SK-N-SH (cell line): Measurements from ENCODE around the gene PRICKLE1. TPM values are rescaled to one million over a fixed set of nuclear protein-coding genes. Genes with fewer than 3 reads are reported as not detected.

ENCODE experiments used
- CTCF ChIA-PET: fragments of 300-600, 350-600 bp; formaldehyde crosslinking; extraction: SDS; loops from one replicate; lab custom pipeline; 2021; lab: Yijun Ruan, JAX
- POLR2A ChIA-PET: fragments of 350-600 bp; sonication (Branson Sonifier 250); formaldehyde crosslinking; extraction: SDS; loops from one replicate; lab custom pipeline; 2020; ENCODE audit warnings: antibody characterized with exemption, inconsistent platforms; lab: Yijun Ruan, JAX
- DNase-seq: peaks from one replicate; pipeline ENCODE4 v3.0.0; 2012
- H2AFZ ChIP-seq: fragments of 200-600 bp; sonication (generic); 2 replicates; pipeline ENCODE4 v1.8.1; 2016; ENCODE audit warnings: antibody characterized with exemption, mild to moderate bottlenecking, low read depth
- H3F3A ChIP-seq: fragments of 200-600 bp; sonication (generic); replicated peaks from 2 replicates; pipeline ENCODE3; 2016; ENCODE audit warnings: antibody characterized with exemption, mild to moderate bottlenecking; ENCODE audit not compliant: insufficient read depth
- H3K27ac ChIP-seq, 2 experiments: fragments of 200-500 bp in 1 of 2; fragments of 200-600 bp in 1 of 2; sonication (Bioruptor generic) in 1 of 2; sonication (generic), shearing (Covaris generic) in 1 of 2; 2 replicates each; pipeline versions ENCODE4 v1.5.1 to v1.6.1; 2014 to 2016; ENCODE audit warnings: low read depth in 2 of 2, inconsistent platforms in 1 of 2, low read length in 1 of 2, mild to moderate bottlenecking in 1 of 2, mixed read lengths in 1 of 2
- H3K27me3 ChIP-seq: fragments of 200-600 bp; sonication (generic), shearing (Covaris generic); 2 replicates; pipeline ENCODE4 v1.6.1; 2016; ENCODE audit warnings: mixed run types; ENCODE audit not compliant: insufficient read depth
- H3K36me3 ChIP-seq, 2 experiments: fragments of 200-500 bp in 1 of 2; fragments of 200-600 bp in 1 of 2; sonication (Bioruptor generic) in 1 of 2; sonication (generic) in 1 of 2; replicated peaks in 1 of 2; 2 replicates each; pipeline versions ENCODE3 to v1.5.1; 2014 to 2016; ENCODE audit warnings: low read length in 1 of 2, mild to moderate bottlenecking in 1 of 2; ENCODE audit not compliant: insufficient read depth in 2 of 2, control insufficient read depth in 1 of 2
- H3K4me1 ChIP-seq, 2 experiments: fragments of 200-500 bp in 1 of 2; fragments of 200-600 bp in 1 of 2; sonication (Bioruptor generic) in 1 of 2; sonication (generic), shearing (Covaris generic) in 1 of 2; 2 replicates each; pipeline versions ENCODE4 v1.5.1 to v1.6.1; 2014 to 2016; ENCODE audit warnings: low read depth in 1 of 2, low read length in 1 of 2, mixed run types in 1 of 2; ENCODE audit not compliant: insufficient read depth in 2 of 2, control insufficient read depth in 1 of 2
- H3K4me2 ChIP-seq: fragments of 200-600 bp; sonication (generic), shearing (Covaris generic); 2 replicates; pipeline ENCODE4 v1.6.1; 2017; ENCODE audit warnings: mixed run types
- H3K4me3 ChIP-seq, 2 experiments: fragments of 200-500 bp in 1 of 2; fragments of 200-600 bp in 1 of 2; sonication (Bioruptor generic) in 1 of 2; sonication (generic), shearing (Covaris generic) in 1 of 2; 2 replicates each; pipeline versions ENCODE4 v1.5.1 to v1.8.1; 2014 to 2016; ENCODE audit warnings: low read depth in 2 of 2, inconsistent platforms in 1 of 2, low read length in 1 of 2, mild to moderate bottlenecking in 1 of 2, mixed read lengths in 1 of 2, moderate library complexity in 1 of 2
- H3K79me2 ChIP-seq: fragments of 200-600 bp; sonication (generic); 2 replicates; pipeline ENCODE4 v1.8.1; 2017; ENCODE audit warnings: mild to moderate bottlenecking; ENCODE audit not compliant: insufficient read depth
- H3K9ac ChIP-seq: fragments of 200-600 bp; sonication (generic); 2 replicates; pipeline ENCODE4 v1.6.1; 2017; ENCODE audit warnings: mixed run types
- H3K9me2 ChIP-seq: fragments of 200-600 bp; sonication (generic); 2 replicates; pipeline ENCODE4 v1.6.1; 2017; ENCODE audit warnings: mixed run types
- H3K9me3 ChIP-seq: fragments of 200-600 bp; sonication (generic); 2 replicates; pipeline ENCODE4 v1.6.1; 2017; ENCODE audit warnings: mixed run types, mild to moderate bottlenecking, moderate library complexity
- H4K20me1 ChIP-seq: fragments of 200-600 bp; sonication (generic); 2 replicates; pipeline ENCODE4 v1.6.1; 2017; ENCODE audit warnings: mild to moderate bottlenecking, mixed run types; ENCODE audit not compliant: insufficient read depth
- ELF1 ChIP-seq: IDR thresholded peaks from 2 replicates; pipeline ENCODE4 v1.4.0; 2012
- EZH2phosphoT487 ChIP-seq: fragments of 200-600 bp; sonication (generic); IDR thresholded peaks from 2 replicates; pipeline ENCODE4 v1.6.1; 2017; ENCODE audit warnings: low read depth, mixed run types, mild to moderate bottlenecking, antibody characterized with exemption, moderate library complexity, borderline replicate concordance
- FOSL2 ChIP-seq: IDR thresholded peaks from 2 replicates; pipeline ENCODE4 v1.4.0; 2012; ENCODE audit warnings: low read depth, mild to moderate bottlenecking, moderate library complexity, borderline replicate concordance
- FOXJ3 ChIP-seq: sonication (generic); formaldehyde crosslinking; IDR thresholded peaks from 2 replicates; pipeline ENCODE4 v1.5.1; 2020; ENCODE audit warnings: mild to moderate bottlenecking, missing genetic modification reagents
- GABPA ChIP-seq: IDR thresholded peaks from 2 replicates; pipeline ENCODE4 v1.4.0; 2012; ENCODE audit warnings: low read depth, mild to moderate bottlenecking
- JUND ChIP-seq: IDR thresholded peaks from 2 replicates; pipeline ENCODE4 v1.4.0; 2012
- MEF2A ChIP-seq: IDR thresholded peaks from 2 replicates; pipeline ENCODE4 v1.4.0; 2012; ENCODE audit warnings: low read depth, borderline replicate concordance
- MXI1 ChIP-seq: IDR thresholded peaks from 2 replicates; pipeline ENCODE4 v1.6.1; 2012; ENCODE audit warnings: mild to moderate bottlenecking, low read depth, low read length, improper control_type of control experiment
- NRF1 ChIP-seq: IDR thresholded peaks from 2 replicates; pipeline ENCODE4 v1.6.1; 2012; ENCODE audit warnings: low read depth, mild to moderate bottlenecking, low read length
- POLR2AphosphoS5 ChIP-seq: IDR thresholded peaks from 2 replicates; pipeline ENCODE4 v1.6.1; 2012; ENCODE audit warnings: low read depth, low read length
- RAD21 ChIP-seq: IDR thresholded peaks from 2 replicates; pipeline ENCODE4 v1.6.1; 2012; ENCODE audit warnings: mild to moderate bottlenecking, low read length
- RCOR1 ChIP-seq: fragments of 150-350 bp; IDR thresholded peaks from 2 replicates; pipeline ENCODE4 v1.6.1; 2017; ENCODE audit warnings: antibody characterized with exemption, low read length
- SMC3 ChIP-seq: IDR thresholded peaks from 2 replicates; pipeline ENCODE4 v1.6.1; 2012; ENCODE audit warnings: low read depth, low read length, improper control_type of control experiment
- TAF1 ChIP-seq: IDR thresholded peaks from 2 replicates; pipeline ENCODE4 v1.6.1; 2012; ENCODE audit warnings: low read depth, mild to moderate bottlenecking, low read length, moderate library complexity, borderline replicate concordance
- TCF12 ChIP-seq: IDR thresholded peaks from 2 replicates; pipeline ENCODE4 v1.4.0; 2012
- TEAD4 ChIP-seq: IDR thresholded peaks from 2 replicates; pipeline ENCODE4 v1.4.0; 2012; ENCODE audit warnings: mild to moderate bottlenecking, borderline replicate concordance; ENCODE audit not compliant: insufficient read depth
- WGBS: methylation state at CpG from one replicate; pipeline ENCODE4 v1.1.6; 2017; ENCODE audit warnings: low lambda C conversion rate; 5-methylcytosine and 5-hydroxymethylcytosine counted together
- polyA plus RNA-seq, 3 experiments: library from polyadenylated mRNA; depleted of rRNA; stranded (reverse); fragments of >200 nt; gene quantifications; 2 replicates each; pipeline ENCODE4 v1.2.3, GENCODE V29; 2012
- TF ChIP-seq, protein P1 (sequence below): IDR thresholded peaks from 2 replicates; pipeline ENCODE4 v1.4.0; 2012; ENCODE audit warnings: low read depth, borderline replicate concordance
- TF ChIP-seq, protein P2 (sequence below): IDR thresholded peaks from 2 replicates; pipeline ENCODE4 v1.6.1; 2012; ENCODE audit warnings: mild to moderate bottlenecking, low read depth, low read length, moderate library complexity
- TF ChIP-seq, protein P3 (sequence below): fragments of 200-600 bp; sonication (generic); IDR thresholded peaks from 2 replicates; pipeline ENCODE4 v1.6.1; 2017; ENCODE audit warnings: antibody characterized with exemption, mild to moderate bottlenecking, moderate library complexity
- TF ChIP-seq, protein P4 (sequence below): IDR thresholded peaks from 2 replicates; pipeline ENCODE4 v1.4.0; 2012; ENCODE audit warnings: low read depth

Gene PRICKLE1
- polyA plus RNA-seq, 1 of the 3 experiments (the other 2 are of a cell fraction), result 1.2 TPM

DNA sequence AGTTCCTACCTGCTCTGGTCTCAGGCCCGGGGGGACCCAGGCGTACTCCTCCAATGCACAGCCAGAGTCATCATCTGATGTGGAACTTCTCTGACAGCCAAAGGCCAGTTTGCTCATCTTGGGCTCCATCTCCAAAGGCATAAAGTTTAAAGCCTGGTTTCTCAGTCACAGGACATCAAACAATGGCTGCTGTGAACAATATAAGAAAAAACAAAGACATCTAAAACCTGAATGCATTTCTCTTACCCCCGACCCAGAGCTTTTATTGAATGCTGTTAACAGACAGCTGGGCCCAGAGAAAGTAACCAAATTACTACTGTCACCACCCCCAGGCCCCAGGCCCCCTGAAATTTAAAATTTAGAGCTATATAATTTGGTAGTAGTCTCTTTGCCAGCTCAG is 117.2 kb downstream of the PRICKLE1 start:
- no peaks in the 10 kb centered on the region for H4K20me1 ChIP-seq
- H3K9me3 ChIP-seq, result no peaks in the 10 kb centered on the region
- 83% methylated on average over 3 of the region's 3 CpGs for WGBS
- TF ChIP-seq NRF1 (no peak), RCOR1 (no peak), GABPA (no peak), ELF1 (no peak), EZH2phosphoT487 (no peak), JUND (no peak), POLR2AphosphoS5 (no peak), TAF1 (no peak), FOXJ3 (CRISPR knock-in tag) (no peak), FOSL2 (no peak), RAD21 (no peak), TEAD4 (no peak), MXI1 (no peak), SMC3 (no peak), TCF12 (no peak), MEF2A (no peak)
- TF ChIP-seq, protein P1, sequence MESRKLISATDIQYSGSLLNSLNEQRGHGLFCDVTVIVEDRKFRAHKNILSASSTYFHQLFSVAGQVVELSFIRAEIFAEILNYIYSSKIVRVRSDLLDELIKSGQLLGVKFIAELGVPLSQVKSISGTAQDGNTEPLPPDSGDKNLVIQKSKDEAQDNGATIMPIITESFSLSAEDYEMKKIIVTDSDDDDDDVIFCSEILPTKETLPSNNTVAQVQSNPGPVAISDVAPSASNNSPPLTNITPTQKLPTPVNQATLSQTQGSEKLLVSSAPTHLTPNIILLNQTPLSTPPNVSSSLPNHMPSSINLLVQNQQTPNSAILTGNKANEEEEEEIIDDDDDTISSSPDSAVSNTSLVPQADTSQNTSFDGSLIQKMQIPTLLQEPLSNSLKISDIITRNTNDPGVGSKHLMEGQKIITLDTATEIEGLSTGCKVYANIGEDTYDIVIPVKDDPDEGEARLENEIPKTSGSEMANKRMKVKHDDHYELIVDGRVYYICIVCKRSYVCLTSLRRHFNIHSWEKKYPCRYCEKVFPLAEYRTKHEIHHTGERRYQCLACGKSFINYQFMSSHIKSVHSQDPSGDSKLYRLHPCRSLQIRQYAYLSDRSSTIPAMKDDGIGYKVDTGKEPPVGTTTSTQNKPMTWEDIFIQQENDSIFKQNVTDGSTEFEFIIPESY, result no peak
- TF ChIP-seq, protein P2, sequence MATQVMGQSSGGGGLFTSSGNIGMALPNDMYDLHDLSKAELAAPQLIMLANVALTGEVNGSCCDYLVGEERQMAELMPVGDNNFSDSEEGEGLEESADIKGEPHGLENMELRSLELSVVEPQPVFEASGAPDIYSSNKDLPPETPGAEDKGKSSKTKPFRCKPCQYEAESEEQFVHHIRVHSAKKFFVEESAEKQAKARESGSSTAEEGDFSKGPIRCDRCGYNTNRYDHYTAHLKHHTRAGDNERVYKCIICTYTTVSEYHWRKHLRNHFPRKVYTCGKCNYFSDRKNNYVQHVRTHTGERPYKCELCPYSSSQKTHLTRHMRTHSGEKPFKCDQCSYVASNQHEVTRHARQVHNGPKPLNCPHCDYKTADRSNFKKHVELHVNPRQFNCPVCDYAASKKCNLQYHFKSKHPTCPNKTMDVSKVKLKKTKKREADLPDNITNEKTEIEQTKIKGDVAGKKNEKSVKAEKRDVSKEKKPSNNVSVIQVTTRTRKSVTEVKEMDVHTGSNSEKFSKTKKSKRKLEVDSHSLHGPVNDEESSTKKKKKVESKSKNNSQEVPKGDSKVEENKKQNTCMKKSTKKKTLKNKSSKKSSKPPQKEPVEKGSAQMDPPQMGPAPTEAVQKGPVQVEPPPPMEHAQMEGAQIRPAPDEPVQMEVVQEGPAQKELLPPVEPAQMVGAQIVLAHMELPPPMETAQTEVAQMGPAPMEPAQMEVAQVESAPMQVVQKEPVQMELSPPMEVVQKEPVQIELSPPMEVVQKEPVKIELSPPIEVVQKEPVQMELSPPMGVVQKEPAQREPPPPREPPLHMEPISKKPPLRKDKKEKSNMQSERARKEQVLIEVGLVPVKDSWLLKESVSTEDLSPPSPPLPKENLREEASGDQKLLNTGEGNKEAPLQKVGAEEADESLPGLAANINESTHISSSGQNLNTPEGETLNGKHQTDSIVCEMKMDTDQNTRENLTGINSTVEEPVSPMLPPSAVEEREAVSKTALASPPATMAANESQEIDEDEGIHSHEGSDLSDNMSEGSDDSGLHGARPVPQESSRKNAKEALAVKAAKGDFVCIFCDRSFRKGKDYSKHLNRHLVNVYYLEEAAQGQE, result no peak
- TF ChIP-seq, protein P3, sequence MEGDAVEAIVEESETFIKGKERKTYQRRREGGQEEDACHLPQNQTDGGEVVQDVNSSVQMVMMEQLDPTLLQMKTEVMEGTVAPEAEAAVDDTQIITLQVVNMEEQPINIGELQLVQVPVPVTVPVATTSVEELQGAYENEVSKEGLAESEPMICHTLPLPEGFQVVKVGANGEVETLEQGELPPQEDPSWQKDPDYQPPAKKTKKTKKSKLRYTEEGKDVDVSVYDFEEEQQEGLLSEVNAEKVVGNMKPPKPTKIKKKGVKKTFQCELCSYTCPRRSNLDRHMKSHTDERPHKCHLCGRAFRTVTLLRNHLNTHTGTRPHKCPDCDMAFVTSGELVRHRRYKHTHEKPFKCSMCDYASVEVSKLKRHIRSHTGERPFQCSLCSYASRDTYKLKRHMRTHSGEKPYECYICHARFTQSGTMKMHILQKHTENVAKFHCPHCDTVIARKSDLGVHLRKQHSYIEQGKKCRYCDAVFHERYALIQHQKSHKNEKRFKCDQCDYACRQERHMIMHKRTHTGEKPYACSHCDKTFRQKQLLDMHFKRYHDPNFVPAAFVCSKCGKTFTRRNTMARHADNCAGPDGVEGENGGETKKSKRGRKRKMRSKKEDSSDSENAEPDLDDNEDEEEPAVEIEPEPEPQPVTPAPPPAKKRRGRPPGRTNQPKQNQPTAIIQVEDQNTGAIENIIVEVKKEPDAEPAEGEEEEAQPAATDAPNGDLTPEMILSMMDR, result no peak
- TF ChIP-seq, protein P4, sequence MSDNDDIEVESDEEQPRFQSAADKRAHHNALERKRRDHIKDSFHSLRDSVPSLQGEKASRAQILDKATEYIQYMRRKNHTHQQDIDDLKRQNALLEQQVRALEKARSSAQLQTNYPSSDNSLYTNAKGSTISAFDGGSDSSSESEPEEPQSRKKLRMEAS, result no peak
- no peaks in the 10 kb centered on the region for H3K9me2 ChIP-seq
- H3F3A ChIP-seq, result no peaks in the 10 kb centered on the region
- POLR2A ChIA-PET, result no interaction called here
- no peak overlapping the region for H2AFZ ChIP-seq
- no peaks in the 10 kb centered on the region for H3K27me3 ChIP-seq
- peaks cover 0 to 6% of the 10 kb centered on the region in 2 experiments; a peak in 2 of 4 replicates for H3K4me1 ChIP-seq
- no peak for DNase-seq
- H3K4me2 ChIP-seq, result no peak overlapping the region
- CTCF ChIA-PET, result interaction anchor here (1.3 to 7.8 kb wide), 3 partner anchors 10 to 859 kb away, joined by 3 to 41 read pairs (median 4); no protein-coding TSS in a partner anchor
- no peaks in the 10 kb centered on the region for H3K36me3 ChIP-seq
- H3K27ac ChIP-seq, result no peak overlapping the region
- H3K4me3 ChIP-seq, result no peak overlapping the region
- no peaks in the 10 kb centered on the region for H3K79me2 ChIP-seq
- H3K9ac ChIP-seq, result no peak overlapping the region
